ENCODE measurements around the gene SLC35F6.

- TF ChIP-seq SIN3A (IDR thresholded peaks at IDR 0.05; ENCODE audit: borderline replicate concordance, insufficient read depth, low read length) (no peak), POLR2AphosphoS5 (IDR thresholded peaks at IDR 0.05; ENCODE audit: low read depth, low read length) (no peak)
- TF ChIP-seq, protein P1, sequence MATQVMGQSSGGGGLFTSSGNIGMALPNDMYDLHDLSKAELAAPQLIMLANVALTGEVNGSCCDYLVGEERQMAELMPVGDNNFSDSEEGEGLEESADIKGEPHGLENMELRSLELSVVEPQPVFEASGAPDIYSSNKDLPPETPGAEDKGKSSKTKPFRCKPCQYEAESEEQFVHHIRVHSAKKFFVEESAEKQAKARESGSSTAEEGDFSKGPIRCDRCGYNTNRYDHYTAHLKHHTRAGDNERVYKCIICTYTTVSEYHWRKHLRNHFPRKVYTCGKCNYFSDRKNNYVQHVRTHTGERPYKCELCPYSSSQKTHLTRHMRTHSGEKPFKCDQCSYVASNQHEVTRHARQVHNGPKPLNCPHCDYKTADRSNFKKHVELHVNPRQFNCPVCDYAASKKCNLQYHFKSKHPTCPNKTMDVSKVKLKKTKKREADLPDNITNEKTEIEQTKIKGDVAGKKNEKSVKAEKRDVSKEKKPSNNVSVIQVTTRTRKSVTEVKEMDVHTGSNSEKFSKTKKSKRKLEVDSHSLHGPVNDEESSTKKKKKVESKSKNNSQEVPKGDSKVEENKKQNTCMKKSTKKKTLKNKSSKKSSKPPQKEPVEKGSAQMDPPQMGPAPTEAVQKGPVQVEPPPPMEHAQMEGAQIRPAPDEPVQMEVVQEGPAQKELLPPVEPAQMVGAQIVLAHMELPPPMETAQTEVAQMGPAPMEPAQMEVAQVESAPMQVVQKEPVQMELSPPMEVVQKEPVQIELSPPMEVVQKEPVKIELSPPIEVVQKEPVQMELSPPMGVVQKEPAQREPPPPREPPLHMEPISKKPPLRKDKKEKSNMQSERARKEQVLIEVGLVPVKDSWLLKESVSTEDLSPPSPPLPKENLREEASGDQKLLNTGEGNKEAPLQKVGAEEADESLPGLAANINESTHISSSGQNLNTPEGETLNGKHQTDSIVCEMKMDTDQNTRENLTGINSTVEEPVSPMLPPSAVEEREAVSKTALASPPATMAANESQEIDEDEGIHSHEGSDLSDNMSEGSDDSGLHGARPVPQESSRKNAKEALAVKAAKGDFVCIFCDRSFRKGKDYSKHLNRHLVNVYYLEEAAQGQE (IDR thresholded peaks at IDR 0.05; ENCODE audit: insufficient read depth in 1 of 2, low read depth in 2 of 2, low read length in 2 of 2): no peak
These were observed 47.7 kb upstream of the SLC35F6 start for GRCh38 chr2:26716340-26716739.

Measured in PFSK-1 (cell line).